Astrocyte (in vitro differentiated cells and primary cell): ENCODE results near the gene ZBTB22. TPM values are rescaled to one million over a fixed set of nuclear protein-coding genes. Genes with fewer than 3 reads are reported as not detected.

Experiments used
- DNase-seq: peaks from one replicate; pipeline ENCODE4 v3.0.0-alpha.2; 2010; ENCODE audit warnings: low read depth
- FAIRE-seq: peaks from 2 replicates; lab custom pipeline; 2011; peaks lifted over from hg19 to GRCh38; lab: Jason Lieb, UNC
- H2AFZ ChIP-seq: 2 replicates; pipeline ENCODE4 v1.6.0; 2012; ENCODE audit warnings: low read depth, low read length, inconsistent platforms
- H3K27ac ChIP-seq: 2 replicates; pipeline ENCODE4 v1.5.1; 2011; ENCODE audit warnings: low read depth, low read length, inconsistent platforms
- H3K27me3 ChIP-seq: 2 replicates; pipeline ENCODE4 v1.6.0; 2011; ENCODE audit warnings: low read length, inconsistent platforms; ENCODE audit not compliant: insufficient read depth
- H3K36me3 ChIP-seq: 2 replicates; pipeline ENCODE4 v1.5.1; 2011; ENCODE audit warnings: low read length, inconsistent platforms; ENCODE audit not compliant: insufficient read depth
- H3K4me1 ChIP-seq: 2 replicates; pipeline ENCODE4 v1.5.1; 2011; ENCODE audit warnings: low read length, inconsistent platforms; ENCODE audit not compliant: insufficient read depth
- H3K4me2 ChIP-seq: 2 replicates; pipeline ENCODE4 v1.6.0; 2012; ENCODE audit warnings: low read length, inconsistent platforms
- H3K4me3 ChIP-seq: 2 replicates; pipeline ENCODE4 v1.5.1; 2011; ENCODE audit warnings: low read depth, mild to moderate bottlenecking, low read length, inconsistent platforms; ENCODE audit not compliant: insufficient read depth
- H3K79me2 ChIP-seq: 2 replicates; pipeline ENCODE4 v1.6.0; 2012; ENCODE audit warnings: mild to moderate bottlenecking, low read length, inconsistent platforms; ENCODE audit not compliant: insufficient read depth
- H3K9ac ChIP-seq: 2 replicates; pipeline ENCODE4 v1.6.0; 2012; ENCODE audit warnings: mild to moderate bottlenecking, low read length, inconsistent platforms
- H3K9me3 ChIP-seq: 2 replicates; pipeline ENCODE4 v1.5.1; 2012; ENCODE audit warnings: low read depth, mild to moderate bottlenecking, low read length, inconsistent platforms; ENCODE audit not compliant: insufficient read depth
- H4K20me1 ChIP-seq: 2 replicates; pipeline ENCODE4 v1.6.0; 2012; ENCODE audit warnings: low read length, inconsistent platforms; ENCODE audit not compliant: insufficient read depth
- H3K27ac Mint-ChIP-seq: one replicate; pipeline ENCODE4 v1.8.0; 2021; ENCODE audit warnings: mild to moderate bottlenecking, mixed read lengths; ENCODE audit not compliant: unreplicated experiment
- H3K27me3 Mint-ChIP-seq: one replicate; pipeline ENCODE4 v1.8.0; 2021; ENCODE audit warnings: low read depth, mixed read lengths; ENCODE audit not compliant: unreplicated experiment
- H3K36me3 Mint-ChIP-seq: one replicate; pipeline ENCODE4 v1.8.0; 2021; ENCODE audit warnings: low read depth, mixed read lengths; ENCODE audit not compliant: unreplicated experiment
- H3K4me1 Mint-ChIP-seq: one replicate; pipeline ENCODE4 v1.8.0; 2021; ENCODE audit warnings: low read depth, mixed read lengths; ENCODE audit not compliant: unreplicated experiment
- H3K4me3 Mint-ChIP-seq: one replicate; pipeline ENCODE4 v1.8.0; 2021; ENCODE audit warnings: mild to moderate bottlenecking, moderate library complexity, mixed read lengths; ENCODE audit not compliant: unreplicated experiment
- H3K9me3 Mint-ChIP-seq: one replicate; pipeline ENCODE4 v1.8.0; 2021; ENCODE audit warnings: mild to moderate bottlenecking, mixed read lengths; ENCODE audit not compliant: unreplicated experiment
- CTCF ChIP-seq: IDR thresholded peaks from 2 replicates; pipeline ENCODE4 v1.5.1; 2011; ENCODE audit warnings: low read depth, mild to moderate bottlenecking, inconsistent platforms, low read length, moderate library complexity; ENCODE audit not compliant: insufficient read depth
- EZH2 ChIP-seq: IDR thresholded peaks from 2 replicates; pipeline ENCODE4 v1.6.1; 2012; ENCODE audit warnings: mild to moderate bottlenecking, low read length, inconsistent platforms; ENCODE audit not compliant: insufficient read depth
- total RNA-seq: library from RNA; stranded (reverse); gene quantifications from 2 replicates; pipeline ENCODE4 v1.2.1, GENCODE V29; 2021

Gene ZBTB22
- total RNA-seq, 1 donor from 2014 or later = 13.1 TPM

- Histone ChIP-seq H3K4me2 (peak overlapping the region; percentile 92), H3K27me3 (no peaks in the 10 kb centered on the region), H3K4me1 (peaks cover 53% of the 10 kb centered on the region), H3K27ac (peak overlapping the region; percentile 81), H3K79me2 (peaks cover 50% of the 10 kb centered on the region), H2AFZ (no peak overlapping the region), H3K4me3 (peak overlapping the region; percentile 19), H3K9ac (peak overlapping the region; percentile 63), H3K36me3 (peaks cover 27% of the 10 kb centered on the region), H4K20me1 (peaks cover 14% of the 10 kb centered on the region), H3K9me3 (no peaks in the 10 kb centered on the region)
- Mint-ChIP-seq H3K27me3 (no peaks in the 10 kb centered on the region), H3K4me3 (peak overlapping the region; percentile 80), H3K4me1 (peaks cover 23% of the 10 kb centered on the region), H3K27ac (peak overlapping the region; percentile 41), H3K36me3 (peaks cover 8% of the 10 kb centered on the region), H3K9me3 (no peaks in the 10 kb centered on the region)
- DNase-seq (peak; percentile 88), FAIRE-seq (no peak)
- no peak for TF ChIP-seq EZH2
- no peak for TF ChIP-seq CTCF
Measured at GRCh38 chr6:33320315-33321181, 3.0 kb upstream of the ZBTB22 start.

DNA sequence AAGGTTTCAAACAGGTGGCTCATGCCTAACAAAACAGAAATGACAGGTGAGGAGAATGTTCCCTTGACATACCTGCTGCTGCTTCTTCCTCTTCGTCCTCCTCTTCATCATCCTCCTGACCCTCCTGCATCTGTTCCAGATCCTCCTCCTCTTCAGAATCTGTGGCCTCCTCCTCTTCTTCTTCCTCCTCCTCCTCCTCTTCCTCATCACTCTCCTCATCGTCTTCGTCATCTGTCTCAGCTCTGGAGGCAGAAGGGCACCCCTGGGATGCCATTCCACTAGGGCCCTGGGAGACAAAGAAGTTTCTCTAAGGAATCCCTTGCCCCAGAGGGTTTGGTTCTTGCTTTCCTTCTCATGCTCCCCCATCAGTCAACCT, 2.4 kb upstream of the ZBTB22 start:
- peak overlapping the region; percentile 62 for H3K27ac Mint-ChIP-seq
- no peak for DNase-seq
- FAIRE-seq = no peak
- Histone ChIP-seq H3K4me3 (peak overlapping the region; percentile 7), H3K4me1 (peaks cover 57% of the 10 kb centered on the region), H3K9me3 (no peaks in the 10 kb centered on the region), H3K9ac (peak overlapping the region; percentile 63), H3K79me2 (peaks cover 51% of the 10 kb centered on the region), H3K27ac (peak overlapping the region; percentile 81), H3K4me2 (peak overlapping the region; percentile 92), H3K36me3 (peaks cover 27% of the 10 kb centered on the region), H2AFZ (no peak overlapping the region), H4K20me1 (peaks cover 14% of the 10 kb centered on the region), H3K27me3 (no peaks in the 10 kb centered on the region)
- peak overlapping the region; percentile 80 for H3K4me3 Mint-ChIP-seq
- H3K27me3 Mint-ChIP-seq = no peaks in the 10 kb centered on the region
- peaks cover 8% of the 10 kb centered on the region for H3K36me3 Mint-ChIP-seq
- no peaks in the 10 kb centered on the region for H3K9me3 Mint-ChIP-seq
- no peak for TF ChIP-seq EZH2
- no peak for TF ChIP-seq CTCF
- H3K4me1 Mint-ChIP-seq = peaks cover 23% of the 10 kb centered on the region
